CD4-positive, alpha-beta T cell treated with Interleukin-2 at 100 ng/mL for 4 hours (primary cell): ENCODE measurements around the gene EYS.

ENCODE experiments used
- DNase-seq: peaks from one replicate; pipeline ENCODE4 v3.0.0-alpha.2; 2020; ENCODE audit warnings: low spot score

The EYS gene

GRCh38 chr6:64230530-64230929 is 1476.5 kb downstream of the EYS start:
- DNase-seq: no peak

DNA sequence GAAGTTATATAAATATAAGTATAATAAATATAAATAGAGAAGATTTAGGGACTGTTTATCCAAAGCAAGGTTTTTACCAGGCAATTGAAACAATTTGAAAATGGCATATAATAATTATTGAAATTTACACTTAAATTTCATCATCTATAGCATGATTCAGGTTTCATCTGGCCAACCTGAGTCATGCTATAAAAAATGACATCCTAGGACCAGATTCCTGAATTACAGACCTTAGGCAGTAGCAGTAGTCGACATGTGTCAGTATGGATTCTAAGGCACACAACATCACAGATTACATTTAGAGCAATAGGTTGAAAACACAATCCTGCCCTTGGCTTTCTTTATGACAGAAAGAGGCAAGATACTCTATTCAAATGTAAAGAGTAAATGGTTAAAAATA is 1479.2 kb downstream of the EYS start:
- DNase-seq: no peak

- DNase-seq: no peak
Observed at GRCh38 chr6:64225503-64225902, 1481.5 kb downstream of the EYS start.

GRCh38 chr6:64224819-64225218 is 1482.2 kb downstream of the EYS start:
- no peak for DNase-seq

- no peak for DNase-seq
Observed at GRCh38 chr6:64221776-64222175, 1485.2 kb downstream of the EYS start.

DNA sequence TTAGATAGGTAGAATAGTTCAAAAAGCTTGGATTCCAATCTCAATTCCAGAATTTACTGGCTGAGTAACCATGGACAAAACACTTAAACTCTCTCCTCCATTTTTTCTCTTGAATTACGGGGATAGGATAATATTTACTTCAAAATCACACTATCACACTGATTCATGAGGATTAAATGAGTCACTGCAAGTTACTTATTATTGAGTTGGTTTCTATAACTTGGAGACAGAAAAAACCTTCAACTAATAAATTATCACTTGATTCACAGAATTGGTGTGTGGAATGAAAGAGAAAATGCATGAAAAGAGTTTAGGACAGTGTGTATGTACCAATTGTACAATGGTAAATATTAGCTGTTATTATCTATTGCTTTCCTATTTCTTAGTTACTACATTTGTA is 1486.2 kb downstream of the EYS start:
- no peak for DNase-seq

DNA sequence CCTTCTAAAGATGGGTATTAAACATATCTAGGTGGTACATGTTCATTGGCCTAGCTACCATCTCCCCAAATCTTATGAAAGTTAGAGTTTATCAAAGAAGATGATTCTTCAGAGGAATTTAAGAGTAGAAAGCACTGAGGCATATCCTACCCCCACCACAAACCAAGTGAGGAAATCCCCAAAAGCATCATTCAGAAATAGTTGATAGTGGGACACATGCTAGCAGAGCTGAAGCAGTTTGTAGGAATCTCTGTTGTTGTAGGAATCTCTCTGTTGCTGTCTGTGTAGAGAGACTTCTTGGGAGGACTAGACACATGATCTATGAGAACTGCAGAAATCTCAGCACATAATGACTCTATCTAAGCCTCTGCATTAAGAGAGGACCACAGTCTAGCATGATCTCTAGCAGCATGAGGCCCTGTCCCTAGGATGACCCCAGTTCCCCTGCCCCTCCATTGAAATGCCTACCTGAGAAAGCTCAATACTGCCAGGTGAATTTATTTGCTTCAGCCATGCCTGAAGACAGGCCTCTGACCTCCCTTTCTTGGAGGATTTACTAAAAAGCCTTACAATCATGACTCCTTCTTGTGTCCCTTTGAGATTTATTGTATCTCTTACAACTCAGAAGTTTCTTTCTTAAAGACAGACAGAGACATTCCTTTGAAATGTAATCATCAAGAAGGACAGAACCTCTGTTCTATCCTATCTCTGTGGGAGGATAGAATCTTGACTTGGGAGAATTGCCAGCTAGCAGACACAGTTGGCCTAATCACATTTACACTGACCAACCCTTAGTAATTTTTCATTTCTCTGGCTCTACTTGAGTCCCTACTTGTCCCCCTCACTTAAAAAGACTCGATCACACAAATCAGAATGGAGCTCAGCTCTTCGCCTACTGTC is 1489.1 kb downstream of the EYS start:
- no peak for DNase-seq

- no peak for DNase-seq
Observed at GRCh38 chr6:64214373-64214772, 1492.7 kb downstream of the EYS start.

DNA sequence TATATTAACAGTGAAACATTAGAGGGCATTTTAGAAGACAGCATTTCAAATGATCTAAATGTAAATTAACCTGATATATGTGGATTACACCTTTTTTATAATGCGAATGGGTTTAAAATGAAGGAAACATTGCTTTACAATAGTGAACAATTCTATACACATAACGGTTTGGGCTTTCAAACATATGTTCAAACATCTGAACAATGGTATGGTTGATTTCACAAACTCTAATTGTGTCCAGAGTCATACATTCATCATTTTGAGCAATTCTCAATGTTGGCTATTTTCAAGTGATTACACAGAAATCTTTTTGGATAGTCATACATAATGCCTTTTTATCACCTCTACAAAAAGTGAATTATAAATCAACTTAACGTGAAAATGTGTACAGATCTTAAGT is 1493.3 kb downstream of the EYS start:
- no peak for DNase-seq

DNA sequence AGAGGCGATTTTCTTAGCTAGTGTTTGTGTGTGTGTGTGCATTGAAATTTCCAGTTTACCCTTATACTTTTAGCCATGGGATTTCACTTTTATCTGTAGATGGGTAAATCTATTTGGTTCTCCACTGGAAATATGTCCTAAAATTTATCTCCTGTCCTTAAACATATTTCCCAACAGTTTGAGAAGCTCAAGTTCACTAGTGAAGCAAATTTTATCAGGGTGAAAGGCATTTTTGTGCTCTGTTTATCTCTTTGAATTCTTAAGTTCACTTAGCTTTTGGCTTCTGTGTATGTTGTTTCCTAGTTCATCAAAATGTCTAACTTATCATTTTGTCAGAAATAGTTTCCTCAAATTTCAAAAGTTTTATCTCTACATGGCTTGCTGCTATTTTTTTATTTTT is 1509.8 kb downstream of the EYS start:
- DNase-seq: no peak

GRCh38 chr6:64186592-64186991 is 1520.4 kb downstream of the EYS start:
- DNase-seq: no peak

GRCh38 chr6:64185621-64186020 is 1521.4 kb downstream of the EYS start:
- no peak for DNase-seq

GRCh38 chr6:64175296-64175695 is 1531.7 kb downstream of the EYS start:
- DNase-seq: no peak

GRCh38 chr6:64170316-64170715 is 1536.7 kb downstream of the EYS start:
- no peak for DNase-seq

DNA sequence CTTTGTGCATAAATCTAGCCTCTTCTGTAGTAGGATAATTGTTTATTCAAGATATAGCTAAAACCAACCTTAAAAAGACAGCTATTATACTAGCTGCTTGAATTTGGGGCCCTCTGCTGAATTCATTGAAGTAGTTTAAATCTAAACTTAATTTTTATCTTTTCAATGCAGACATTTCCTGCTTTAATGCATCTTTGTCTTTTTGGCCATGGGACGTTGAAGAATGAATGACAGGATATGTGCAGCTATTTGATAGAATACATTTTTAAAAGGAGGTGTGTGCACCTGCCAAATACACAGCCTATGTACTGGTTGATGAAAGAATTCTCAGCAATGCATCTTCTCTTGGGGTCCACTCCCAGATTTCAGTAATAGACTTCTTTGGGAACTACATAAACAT is 1546.5 kb downstream of the EYS start:
- no peak for DNase-seq

DNA sequence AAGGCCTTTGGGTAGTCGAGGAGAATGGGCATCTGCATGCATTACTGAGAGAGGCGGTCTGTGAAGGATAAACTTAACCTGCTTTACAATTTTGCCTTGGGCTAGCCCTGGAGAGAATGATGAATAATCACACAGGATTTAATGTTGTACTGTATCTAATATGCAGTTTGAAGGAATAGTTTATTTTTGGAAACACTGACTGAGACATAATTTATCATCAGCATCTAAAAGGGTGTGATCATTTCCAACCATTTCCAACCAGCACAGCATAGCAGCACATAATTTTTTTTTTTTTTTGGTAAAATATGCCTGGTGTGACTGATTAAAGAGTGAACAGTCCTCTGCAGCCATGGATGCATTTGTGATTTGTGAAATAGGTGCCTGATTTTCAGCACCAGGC is 1552.0 kb downstream of the EYS start:
- DNase-seq: no peak

DNA sequence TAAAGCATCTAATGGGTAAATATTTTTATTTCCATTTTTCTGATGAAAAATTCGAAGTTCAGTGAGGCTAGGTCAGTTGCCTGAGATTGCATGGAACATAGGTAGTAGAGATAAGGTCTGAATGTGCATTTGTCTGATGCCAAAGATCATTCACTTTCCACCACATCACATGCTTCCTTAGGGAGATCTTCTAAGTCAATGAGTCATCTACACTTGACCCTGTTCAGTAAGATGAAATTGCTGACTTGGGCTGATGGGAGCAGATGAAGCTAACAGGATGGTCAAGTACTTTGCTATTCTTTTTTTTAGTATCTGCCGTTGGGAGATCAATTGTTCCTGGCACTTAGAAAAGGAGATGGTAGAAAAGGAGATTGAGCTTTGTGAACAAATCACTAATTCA is 1560.2 kb downstream of the EYS start:
- DNase-seq: no peak

GRCh38 chr6:64146094-64146493 is 1560.9 kb downstream of the EYS start:
- no peak for DNase-seq

DNA sequence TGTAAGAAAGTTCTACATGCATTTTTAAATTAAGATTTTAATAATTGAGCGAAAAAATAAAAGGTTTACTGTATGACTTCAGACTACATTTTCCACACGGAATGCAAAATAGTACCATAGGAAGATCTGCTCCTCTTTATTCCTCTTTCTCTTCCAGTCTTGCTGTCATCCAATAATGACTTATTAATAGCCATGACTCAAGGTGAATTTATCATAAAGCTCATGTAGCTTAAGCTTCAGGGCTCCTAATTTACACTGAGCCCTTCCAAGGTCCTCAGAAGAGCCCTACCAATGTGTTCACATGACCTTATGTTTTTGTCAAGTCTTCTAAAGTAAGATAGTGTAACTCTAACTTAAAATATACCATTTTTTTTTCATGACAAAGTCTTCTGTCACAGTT is 1561.4 kb downstream of the EYS start:
- no peak for DNase-seq

DNA sequence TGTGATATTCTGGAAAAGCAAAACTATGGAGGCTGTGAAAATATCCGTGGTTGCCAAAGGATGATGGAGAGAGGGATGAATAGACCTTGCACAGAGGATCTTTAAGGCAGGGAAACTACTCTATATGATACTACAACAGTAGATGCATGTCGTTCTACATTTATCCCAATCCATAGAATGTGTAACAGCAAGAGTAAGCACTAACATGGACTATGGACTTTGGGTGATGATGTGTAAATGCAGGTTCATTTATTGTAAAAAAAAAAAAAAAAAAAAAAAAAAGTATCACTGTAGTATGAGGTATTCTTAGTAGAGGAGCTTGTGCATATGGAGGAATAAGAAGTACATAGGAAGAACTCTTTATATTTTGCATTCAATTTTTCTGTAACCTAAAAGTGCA is 1563.9 kb downstream of the EYS start:
- DNase-seq: no peak

DNA sequence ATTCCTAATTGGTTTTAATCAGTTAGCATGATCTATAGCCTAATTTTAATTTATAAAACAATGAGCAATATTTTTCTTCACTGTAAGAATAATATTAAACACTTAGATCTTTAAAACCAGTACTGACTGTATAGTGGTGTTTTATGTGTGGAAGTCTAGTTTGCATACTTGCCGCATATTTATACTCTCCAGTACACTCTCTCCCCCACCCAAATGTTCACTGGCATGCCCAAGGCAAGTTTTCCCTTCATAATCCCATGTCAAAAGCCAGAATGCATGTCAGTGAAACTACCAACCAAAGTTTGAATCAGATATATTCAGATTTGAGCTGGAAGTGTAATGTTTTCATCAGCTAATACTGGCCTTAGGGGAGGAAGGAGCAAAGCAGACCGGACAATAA is 1565.3 kb downstream of the EYS start:
- no peak for DNase-seq

DNA sequence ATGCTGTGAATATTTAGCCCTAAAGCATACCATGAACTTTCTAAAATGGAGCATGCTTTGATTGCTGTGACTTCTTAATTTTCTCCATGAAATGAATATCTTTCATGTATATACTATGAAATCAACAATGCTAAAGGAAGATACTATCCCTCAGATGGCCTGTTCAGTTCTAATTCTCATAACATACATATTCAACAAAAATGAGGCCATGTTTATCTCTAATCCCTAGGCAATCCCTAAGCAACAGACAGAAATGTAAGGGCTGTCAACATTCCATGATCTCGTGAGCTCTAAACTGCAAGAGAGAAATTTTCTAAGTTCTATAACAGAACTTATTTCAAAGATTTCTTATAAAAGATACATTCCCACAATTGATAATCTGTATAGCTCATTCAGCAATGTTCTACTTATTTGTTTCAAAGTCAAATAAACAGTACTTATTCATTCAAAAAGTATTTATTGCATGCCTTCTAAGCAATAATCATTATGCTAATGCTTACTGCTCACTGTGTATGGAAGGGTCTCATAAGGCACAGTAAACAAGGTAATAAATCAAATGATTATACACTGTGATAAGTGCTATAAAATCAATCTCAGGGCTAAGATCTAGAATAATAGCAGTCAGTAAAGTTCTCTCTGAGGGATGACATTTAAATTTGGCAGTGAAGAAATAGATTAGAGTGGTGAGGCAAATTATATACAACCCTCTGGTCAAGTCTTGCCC is 1578.6 kb downstream of the EYS start:
- DNase-seq: no peak

GRCh38 chr6:64123761-64124633 is 1583.0 kb downstream of the EYS start:
- DNase-seq: no peak
